B cell (primary cell): ENCODE data around the gene GXYLT1. TPM values are rescaled to one million over a fixed set of nuclear protein-coding genes. Genes with fewer than 3 reads are reported as not detected.

Experiments
- ATAC-seq: fragments of 200-7000 bp; cut with Tn5 transposase; one replicate; pipeline ENCODE4 v1.10.0; 2021; ENCODE audit warnings: low read depth, mild to moderate bottlenecking, moderate number of reproducible peaks, moderate library complexity
- CTCF ChIA-PET: fragments of 350-600 bp; sonication (Branson Sonifier 250); formaldehyde crosslinking; loops from one replicate; lab custom pipeline; 2021; ENCODE audit warnings: antibody characterized with exemption, inconsistent platforms; lab: Charles Lee
- POLR2A ChIA-PET: fragments of 350-600 bp; sonication (Branson Sonifier 250); formaldehyde crosslinking; loops from one replicate; lab custom pipeline; 2021; ENCODE audit warnings: antibody characterized with exemption; lab: Charles Lee
- DNase-seq: peaks from one replicate; pipeline ENCODE4 v3.0.0; 2013
- H2AFZ ChIP-seq: 2 replicates; pipeline ENCODE4 v1.6.1; 2012; ENCODE audit warnings: mild to moderate bottlenecking, low read depth, low read length; ENCODE audit not compliant: insufficient read depth, poor library complexity, severe bottlenecking
- H3K27ac ChIP-seq, 2 donors: 1 replicate in 1 of 2; 2 replicates in 1 of 2; pipeline ENCODE4 v1.5.1; 2012 to 2013; ENCODE audit warnings: low read length in 2 of 2, mild to moderate bottlenecking in 2 of 2, moderate library complexity in 1 of 2
- H3K27me3 ChIP-seq, 4 experiments: fragments of 200-600 bp in 1 of 4; sonication (generic) in 1 of 4; replicated peaks in 1 of 4; 1 replicate in 2 of 4; 2 replicates in 2 of 4; pipeline versions ENCODE4 v1.6.1 to v1.7.0; 2013 to 2016; ENCODE audit warnings: low read length in 3 of 4, mild to moderate bottlenecking in 2 of 4, mixed read lengths in 1 of 4, moderate library complexity in 1 of 4; ENCODE audit not compliant: insufficient read depth in 4 of 4, control insufficient read depth in 3 of 4; ENCODE audit errors: control extremely low read depth in 1 of 4
- H3K36me3 ChIP-seq, 2 experiments: replicated peaks in 1 of 2; 1 replicate in 1 of 2; 2 replicates in 1 of 2; pipeline versions ENCODE4 v1.6.1 to v1.7.1; 2013; ENCODE audit warnings: low read length in 1 of 2; ENCODE audit not compliant: insufficient read depth in 2 of 2, control insufficient read depth in 1 of 2; ENCODE audit errors: control extremely low read depth in 1 of 2, extremely low read depth in 1 of 2
- H3K4me1 ChIP-seq, 2 donors: fragments of 200-600 bp in 1 of 2; sonication (generic) in 1 of 2; 1 replicate in 1 of 2; 2 replicates in 1 of 2; pipeline versions ENCODE4 v1.5.1 to v1.6.1; 2013 to 2017; ENCODE audit warnings: low read length in 2 of 2; ENCODE audit not compliant: control insufficient read depth in 2 of 2, insufficient read depth in 2 of 2
- H3K4me2 ChIP-seq: replicated peaks from 2 replicates; pipeline ENCODE3; 2012; ENCODE audit warnings: mild to moderate bottlenecking, low read depth, low read length; ENCODE audit not compliant: poor library complexity, severe bottlenecking
- H3K4me3 ChIP-seq, 5 experiments: fragments of 200-600 bp in 1 of 5; sonication (generic) in 1 of 5; 1 replicate in 3 of 5; 2 replicates in 2 of 5; pipeline versions ENCODE4 v1.5.1 to v1.7.0; 2011 to 2016; ENCODE audit warnings: low read length in 4 of 5, mild to moderate bottlenecking in 4 of 5, low read depth in 2 of 5, control low read depth in 1 of 5, moderate library complexity in 1 of 5; ENCODE audit not compliant: insufficient read depth in 1 of 5; ENCODE audit errors: control extremely low read depth in 1 of 5, extremely low read depth in 1 of 5
- H3K79me2 ChIP-seq: fragments of 200-600 bp; sonication (generic); one replicate; pipeline ENCODE4 v1.6.0; 2016; ENCODE audit warnings: low read length; ENCODE audit not compliant: control insufficient read depth, insufficient read depth
- H3K9ac ChIP-seq: fragments of 200-600 bp; sonication (generic); 2 replicates; pipeline ENCODE4 v1.6.1; 2017; ENCODE audit warnings: mild to moderate bottlenecking, low read length, moderate library complexity
- H3K9me3 ChIP-seq, 3 donors: one replicate each; pipeline versions ENCODE4 v1.6.1 to v1.7.1; 2013; ENCODE audit warnings: low read length in 2 of 3; ENCODE audit not compliant: control insufficient read depth in 2 of 3, insufficient read depth in 1 of 3; ENCODE audit errors: control extremely low read depth in 1 of 3
- H4K20me1 ChIP-seq: 2 replicates; pipeline ENCODE4 v1.6.0; 2012; ENCODE audit warnings: mild to moderate bottlenecking, low read length; ENCODE audit not compliant: insufficient read depth, control insufficient read depth, poor library complexity, severe bottlenecking
- H3K27ac Mint-ChIP-seq: one replicate; pipeline ENCODE4 v1.8.0; 2021; ENCODE audit warnings: mixed read lengths
- H3K27me3 Mint-ChIP-seq: one replicate; pipeline ENCODE4 v1.8.0; 2021; ENCODE audit warnings: mixed read lengths
- H3K4me1 Mint-ChIP-seq: one replicate; pipeline ENCODE4 v1.8.0; 2021; ENCODE audit warnings: mixed read lengths
- H3K4me3 Mint-ChIP-seq: one replicate; pipeline ENCODE4 v1.8.0; 2021; ENCODE audit warnings: mixed read lengths
- H3K9me3 Mint-ChIP-seq: one replicate; pipeline ENCODE4 v1.8.0; 2022; ENCODE audit warnings: mixed read lengths; ENCODE audit not compliant: insufficient read depth
- CTCF ChIP-seq: fragments of 200-600 bp; IDR thresholded peaks from one replicate; pipeline ENCODE4 v1.8.0; 2022; ENCODE audit warnings: antibody characterized with exemption, mild to moderate bottlenecking
- EZH2 ChIP-seq: IDR thresholded peaks from 2 replicates; pipeline ENCODE4 v1.6.1; 2012; ENCODE audit warnings: borderline replicate concordance, low read depth, mild to moderate bottlenecking, moderate library complexity, low read length; ENCODE audit not compliant: insufficient read depth, poor library complexity, severe bottlenecking
- WGBS: methylation state at CpG from one replicate; pipeline ENCODE4 v1.1.5; 2013; ENCODE audit warnings: missing lambda C conversion rate; ENCODE audit not compliant: insufficient coverage; 5-methylcytosine and 5-hydroxymethylcytosine counted together
- intact Hi-C: fragments of 100-400 bp; cut with micrococcal nuclease; formaldehyde crosslinking; loops from one replicate; pipeline ENCODE4 v1.10.0; 2022
- polyA plus RNA-seq: library from polyadenylated mRNA; depleted of rRNA; stranded (reverse); fragments of >200 nt; gene quantifications from 2 replicates; pipeline ENCODE4 v1.2.3, GENCODE V29; 2012
- total RNA-seq, 2 donors: library from RNA; stranded (reverse); fragments of 120-200 nt in 1 of 2; gene quantifications; 1 replicate in 1 of 2; 2 replicates in 1 of 2; pipeline versions ENCODE4 v1.2.3 to v1.2.4, GENCODE V29; 2013 to 2022

The GXYLT1 gene
- total and polyA plus RNA-seq, 2 donors (not counting 1 experiment from before 2014, with no cell fraction given): 2.0 to 9.4 TPM

GRCh38 chr12:42119085-42119633, 25.5 kb downstream of the GXYLT1 start:
- Histone ChIP-seq H3K4me1 (no peaks in the 10 kb centered on the region), H4K20me1 (no peaks in the 10 kb centered on the region), H3K36me3 (peaks cover 5 to 10% of the 10 kb centered on the region in 2 experiments), H3K79me2 (peaks cover 32% of the 10 kb centered on the region), H3K4me3 (no peak overlapping the region), H3K27ac (no peak overlapping the region), H2AFZ (no peak overlapping the region), H3K4me2 (no peak overlapping the region), H3K9ac (no peak overlapping the region), H3K9me3 (no peaks in the 10 kb centered on the region), H3K27me3 (no peaks in the 10 kb centered on the region)
- DNase-seq (no peak), ATAC-seq (no peak)
- intact Hi-C loops: no loop called here
- H3K4me3 Mint-ChIP-seq: no peak overlapping the region
- ChIA-PET CTCF (no interaction called here), POLR2A (no interaction called here)
- TF ChIP-seq EZH2 (no peak), CTCF (no peak)
- H3K9me3 Mint-ChIP-seq: no peaks in the 10 kb centered on the region
- H3K4me1 Mint-ChIP-seq: peaks cover 4% of the 10 kb centered on the region
- H3K27ac Mint-ChIP-seq: no peak overlapping the region
- WGBS: no CpG with 5 or more reads among the region's 2 CpGs
- no peaks in the 10 kb centered on the region for H3K27me3 Mint-ChIP-seq

GRCh38 chr12:42118136-42118879, 26.4 kb downstream of the GXYLT1 start:
- no peak overlapping the region for H3K27ac Mint-ChIP-seq
- POLR2A ChIA-PET: no interaction called here
- CTCF ChIA-PET: no interaction called here
- no peaks in the 10 kb centered on the region for H3K4me1 ChIP-seq
- peaks cover 4% of the 10 kb centered on the region for H3K4me1 Mint-ChIP-seq
- no peak overlapping the region for H3K4me3 Mint-ChIP-seq
- no peak overlapping the region for H2AFZ ChIP-seq
- intact Hi-C loops: no loop called here
- no peak overlapping the region for H3K4me3 ChIP-seq
- H3K36me3 ChIP-seq: peaks cover 5 to 10% of the 10 kb centered on the region in 2 experiments
- no peaks in the 10 kb centered on the region for H3K27me3 ChIP-seq
- no peak overlapping the region for H3K9ac ChIP-seq
- TF ChIP-seq CTCF: no peak
- no peak for TF ChIP-seq EZH2
- no peak for ATAC-seq
- 100% methylated on average over 1 of the region's 5 CpGs for WGBS
- no peak for DNase-seq
- H3K27ac ChIP-seq: no peak overlapping the region
- H3K9me3 ChIP-seq: no peaks in the 10 kb centered on the region
- H3K79me2 ChIP-seq: peaks cover 32% of the 10 kb centered on the region
- H4K20me1 ChIP-seq: no peaks in the 10 kb centered on the region
- H3K4me2 ChIP-seq: no peak overlapping the region
- H3K27me3 Mint-ChIP-seq: no peaks in the 10 kb centered on the region
- no peaks in the 10 kb centered on the region for H3K9me3 Mint-ChIP-seq
